Measurements from ENCODE around the gene ZNF772. TPM values are rescaled to one million over a fixed set of nuclear protein-coding genes. Genes with fewer than 3 reads are reported as not detected.

Gene ZNF772
- total and polyA plus RNA-seq, 2 experiments from 2014 or later, result 2.5 to 28.0 TPM

- Mint-ChIP-seq H3K4me1 (no peaks in the 10 kb centered on the region; the same call in 2 of the 3 replicates), H3K9me3 (no peaks in the 10 kb centered on the region), H3K27ac (no peak overlapping the region), H3K4me3 (no peak overlapping the region), H3K36me3 (ENCODE audit: low read depth) (peaks cover 42% of the 10 kb centered on the region), H3K27me3 (ENCODE audit: insufficient read depth, low read depth, poor library complexity) (peaks cover 2% of the 10 kb centered on the region)
- TF ChIP-seq JUNB (IDR thresholded peaks at IDR 0.05; ENCODE audit: unreplicated experiment) (no peak), CTCF (conservative IDR thresholded peaks at IDR 0.05; ENCODE audit: low read depth in 2 of 2) (no peak), CREB1 (CRISPR knock-in tag; IDR thresholded peaks at IDR 0.05; ENCODE audit: low read depth) (no peak), ZNF114 (CRISPR knock-in tag; IDR thresholded peaks at IDR 0.05) (no peak), NANOG (IDR thresholded peaks at IDR 0.05; ENCODE audit: borderline replicate concordance) (no peak), ETS1 (IDR thresholded peaks at IDR 0.05) (no peak), EZH2phosphoT487 (IDR thresholded peaks at IDR 0.05; ENCODE audit: unreplicated experiment) (no peak), STAT1 (IDR thresholded peaks at IDR 0.05; ENCODE audit: unreplicated experiment) (no peak), REST (IDR thresholded peaks at IDR 0.05; ENCODE audit: unreplicated experiment) (no peak), POLR2AphosphoS5 (IDR thresholded peaks at IDR 0.05; ENCODE audit: low read depth) (no peak)
- peaks cover 48% of the 10 kb centered on the region for H3K79me2 ChIP-seq (replicated peaks; ENCODE audit: insufficient read depth)
- no peak overlapping the region for H3K4me2 ChIP-seq
- H3K27ac ChIP-seq (ENCODE audit: low read depth), result no peak overlapping the region
- no peaks in the 10 kb centered on the region for H3F3A ChIP-seq (replicated peaks; ENCODE audit: low read depth)
- H4K20me1 ChIP-seq (replicated peaks; ENCODE audit: insufficient read depth), result peaks cover 9% of the 10 kb centered on the region
- no peak overlapping the region for H2AFZ ChIP-seq
- H3K4me1 ChIP-seq (ENCODE audit: insufficient read depth), result no peaks in the 10 kb centered on the region; the same call in 1 of the 2 replicates
- no peaks in the 10 kb centered on the region for H3K9me2 ChIP-seq (ENCODE audit: insufficient read depth)
- H3K36me3 ChIP-seq (ENCODE audit: insufficient read depth), result peaks cover 16% of the 10 kb centered on the region
- DNase-seq (ENCODE audit: low spot score) (no peak), ATAC-seq (no peak)
- H3K4me3 ChIP-seq, result no peak overlapping the region
- H3K27me3 ChIP-seq (ENCODE audit: insufficient read depth), result no peaks in the 10 kb centered on the region
These were observed 34.2 kb downstream of the ZNF772 start for GRCh38 chr19:57443121-57443696.
